Measurements from ENCODE around the gene GDF7.

The GDF7 gene

GRCh38 chr2:20675701-20676352 lies 8.9 kb downstream of the GDF7 start:
- DNase-seq, result no peak

GRCh38 chr2:20676353-20677215 lies 9.6 kb downstream of the GDF7 start:
- no peak for DNase-seq

GRCh38 chr2:20677301-20678085 lies 10.5 kb downstream of the GDF7 start:
- no peak for DNase-seq

GRCh38 chr2:20678086-20678395 lies 11.1 kb downstream of the GDF7 start:
- no peak for DNase-seq

- DNase-seq, result no peak
Measured at GRCh38 chr2:20678780-20679179, 11.8 kb downstream of the GDF7 start.

- DNase-seq, result no peak
Measured at GRCh38 chr2:20680744-20681375, 13.9 kb downstream of the GDF7 start.

GRCh38 chr2:20682167-20682920 lies 15.4 kb downstream of the GDF7 start:
- no peak for DNase-seq

GRCh38 chr2:20684581-20685063 lies 17.7 kb downstream of the GDF7 start:
- no peak for DNase-seq

GRCh38 chr2:20687260-20687832 lies 20.4 kb downstream of the GDF7 start:
- DNase-seq, result no peak

- DNase-seq, result no peak
Measured at GRCh38 chr2:20689428-20690264, 22.7 kb downstream of the GDF7 start.

- DNase-seq, result no peak
Measured at GRCh38 chr2:20691076-20691734, 24.3 kb downstream of the GDF7 start.

- no peak for DNase-seq
Measured at GRCh38 chr2:20692081-20692480, 25.1 kb downstream of the GDF7 start.

GRCh38 chr2:20693317-20693716 lies 26.4 kb downstream of the GDF7 start:
- DNase-seq, result no peak

GRCh38 chr2:20696366-20696765 lies 29.4 kb downstream of the GDF7 start:
- no peak for DNase-seq

GRCh38 chr2:20697322-20697934 lies 30.5 kb downstream of the GDF7 start:
- no peak for DNase-seq

- no peak for DNase-seq
Measured at GRCh38 chr2:20698916-20699613, 32.1 kb downstream of the GDF7 start.

- peak; percentile 56 for DNase-seq
Measured at GRCh38 chr2:20702563-20702962, 35.6 kb downstream of the GDF7 start.

- DNase-seq, result peak; percentile 28
Measured at GRCh38 chr2:20704886-20705285, 37.9 kb downstream of the GDF7 start.

GRCh38 chr2:20706217-20706616 lies 39.3 kb downstream of the GDF7 start:
- no peak for DNase-seq
